ENCODE measurements around the gene ERAP2.

Gene ERAP2

DNA sequence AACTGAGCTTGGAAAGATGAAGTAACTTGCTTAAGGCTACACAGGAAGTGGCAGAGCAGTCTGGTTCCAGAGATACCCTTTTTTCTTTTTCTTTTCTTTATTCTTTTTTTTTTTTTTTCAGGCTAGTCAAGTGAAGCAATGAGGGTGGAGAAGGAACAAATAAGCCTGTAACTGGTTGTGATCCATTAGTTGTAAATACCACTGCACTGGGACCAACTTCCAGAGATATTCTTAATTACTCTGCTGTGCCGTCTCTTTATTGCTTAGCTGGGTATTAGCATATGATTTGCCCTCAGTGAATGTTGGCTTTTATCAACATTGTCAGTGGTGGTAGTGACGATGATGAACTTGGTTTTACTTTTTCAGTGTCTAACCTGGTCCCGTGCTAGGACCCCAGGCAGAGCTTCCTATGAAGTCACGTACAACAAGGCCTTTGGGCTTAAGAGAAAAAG lies 86.3 kb downstream of the ERAP2 start:
- no peak for DNase-seq (ENCODE audit: low read depth, low spot score)

DNA sequence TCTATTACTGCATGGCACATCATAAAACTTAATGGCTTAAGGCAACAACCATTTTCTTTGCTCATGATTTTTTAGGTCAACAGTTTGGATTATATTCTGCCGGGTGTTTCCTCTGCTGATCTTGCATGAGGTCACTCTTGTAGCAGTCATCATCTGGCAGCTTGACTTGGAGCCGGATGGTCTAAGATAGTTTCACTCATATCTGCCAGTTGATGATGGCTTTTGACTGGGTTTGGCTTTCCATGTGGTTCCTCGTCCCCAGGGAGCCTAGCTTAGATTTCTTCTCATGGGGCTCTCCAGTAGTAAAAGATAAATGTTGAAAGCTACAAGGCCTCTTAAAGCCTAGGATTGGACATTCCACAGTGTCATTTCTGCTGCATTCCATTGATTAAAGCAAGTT lies 87.0 kb downstream of the ERAP2 start:
- DNase-seq (ENCODE audit: low read depth, low spot score), result peak; percentile 10

- no peak for DNase-seq (ENCODE audit: low read depth, low spot score)
Observed at GRCh38 chr5:96966801-96967200, 90.5 kb downstream of the ERAP2 start.

DNA sequence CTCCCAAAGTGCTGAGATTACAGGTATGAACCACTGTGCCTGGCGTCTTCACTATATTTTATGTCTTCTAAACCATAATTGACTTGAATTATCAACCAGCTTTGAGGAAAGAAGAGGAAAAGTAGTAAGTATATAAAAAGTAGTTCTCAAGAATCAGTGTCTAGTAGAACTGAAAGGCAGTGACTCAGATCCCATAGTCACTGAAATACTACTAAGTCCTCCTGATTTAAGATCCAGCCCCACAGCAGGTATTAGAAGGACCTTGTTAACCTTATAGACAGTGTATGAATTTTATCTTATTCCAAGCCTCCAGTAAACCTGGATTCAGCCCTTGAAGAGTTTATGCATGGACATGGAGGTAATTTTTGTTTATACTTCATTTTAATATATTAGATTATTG lies 91.1 kb downstream of the ERAP2 start:
- no peak for DNase-seq (ENCODE audit: low read depth, low spot score)

GRCh38 chr5:96968074-96968473 lies 91.8 kb downstream of the ERAP2 start:
- no peak for DNase-seq (ENCODE audit: low read depth, low spot score)

DNA sequence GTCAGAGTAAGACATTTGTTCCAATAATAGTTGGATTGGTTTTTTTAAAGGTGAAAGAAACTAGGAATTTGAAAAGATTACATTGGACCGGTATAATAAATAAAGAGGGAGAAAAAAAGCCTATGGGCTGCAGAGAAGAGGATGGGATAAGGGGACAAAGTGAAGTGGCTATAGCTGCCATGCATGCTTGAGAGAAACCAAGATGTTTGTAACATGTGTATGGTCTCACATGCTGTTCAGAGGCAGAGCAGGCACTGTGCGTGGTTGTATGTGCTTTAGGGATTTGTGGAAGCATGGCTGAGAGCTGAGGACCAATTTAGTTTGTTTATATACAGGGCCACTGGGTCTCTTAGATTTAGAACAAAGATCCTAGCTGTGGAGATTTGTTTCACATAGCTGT lies 92.3 kb downstream of the ERAP2 start:
- DNase-seq (ENCODE audit: low read depth, low spot score), result no peak
